SU-DHL-6 (cell line): ENCODE data around the gene SH2D5.

Experiments
- H2AFZ ChIP-seq: fragments of 200-600 bp; sonication (generic); 2 replicates; pipeline ENCODE4 v1.6.1; 2014; ENCODE audit warnings: low read depth, mild to moderate bottlenecking, moderate library complexity, mixed read lengths, antibody characterized with exemption, low read length; ENCODE audit not compliant: severe bottlenecking
- H3F3A ChIP-seq: fragments of 200-600 bp; shearing (Covaris generic); 2 replicates; pipeline ENCODE4 v1.6.0; 2016; ENCODE audit warnings: antibody characterized with exemption, mild to moderate bottlenecking; ENCODE audit not compliant: insufficient read depth
- H3K27ac ChIP-seq: fragments of 200-600 bp; sonication (generic); 2 replicates; pipeline ENCODE4 v1.5.1; 2016; ENCODE audit warnings: low read depth, mild to moderate bottlenecking, low read length, moderate library complexity, mixed read lengths
- H3K27me3 ChIP-seq: fragments of 200-600 bp; sonication (generic), shearing (Covaris generic); 2 replicates; pipeline ENCODE4 v1.6.0; 2014; ENCODE audit warnings: mild to moderate bottlenecking, low read length
- H3K36me3 ChIP-seq: fragments of 200-600 bp; sonication (generic); 2 replicates; pipeline ENCODE4 v1.6.1; 2014; ENCODE audit warnings: mild to moderate bottlenecking, low read length, mixed read lengths
- H3K4me2 ChIP-seq: fragments of 300-600, 200-600 bp; shearing (Covaris generic), sonication (generic); 2 replicates; pipeline ENCODE4 v1.6.0; 2014; ENCODE audit warnings: low read length, low read depth, mild to moderate bottlenecking; ENCODE audit not compliant: poor library complexity, severe bottlenecking
- H3K4me3 ChIP-seq: fragments of 200-600 bp; sonication (generic); 2 replicates; pipeline ENCODE4 v1.5.1; 2014; ENCODE audit warnings: antibody characterized with exemption, low read length, mild to moderate bottlenecking, mixed read lengths; ENCODE audit not compliant: insufficient read depth, poor library complexity, severe bottlenecking
- H3K79me2 ChIP-seq: fragments of 200-600 bp; sonication (generic); 2 replicates; pipeline ENCODE4 v1.6.1; 2014; ENCODE audit warnings: mild to moderate bottlenecking, low read length, moderate library complexity; ENCODE audit not compliant: insufficient read depth
- H3K9ac ChIP-seq: fragments of 200-600 bp; sonication (generic); 2 replicates; pipeline ENCODE4 v1.7.0; 2014; ENCODE audit warnings: mild to moderate bottlenecking, low read length
- H3K9me2 ChIP-seq: fragments of 200-600 bp; sonication (generic); replicated peaks from 2 replicates; pipeline ENCODE4 v1.6.1; 2014; ENCODE audit warnings: low read length; ENCODE audit not compliant: insufficient read depth
- H3K9me3 ChIP-seq: fragments of 200-600 bp; sonication (generic); 2 replicates; pipeline ENCODE4 v1.6.1; 2014; ENCODE audit warnings: low read length, mixed read lengths; ENCODE audit not compliant: insufficient read depth
- H4K20me1 ChIP-seq: fragments of 200-600 bp; sonication (generic); 2 replicates; pipeline ENCODE4 v1.6.1; 2014; ENCODE audit warnings: low read depth, mild to moderate bottlenecking, antibody characterized with exemption, low read length, moderate library complexity, mixed read lengths
- CTCF ChIP-seq: fragments of 200-600 bp; sonication (generic); IDR thresholded peaks from one replicate; pipeline ENCODE4 v1.5.1; 2017; ENCODE audit warnings: antibody characterized with exemption, mild to moderate bottlenecking, low read length, moderate library complexity; ENCODE audit not compliant: insufficient read depth, poor library complexity, severe bottlenecking
- EZH2phosphoT487 ChIP-seq: fragments of 200-600 bp; sonication (generic), shearing (Covaris generic); conservative IDR thresholded peaks from 2 replicates; pipeline ENCODE4 v1.6.1; 2018; ENCODE audit warnings: mild to moderate bottlenecking, antibody characterized with exemption, low read length, moderate library complexity, mixed read lengths

The SH2D5 gene

GRCh38 chr1:20711285-20712214 is 21.0 kb downstream of the SH2D5 start:
- H3F3A ChIP-seq, result no peaks in the 10 kb centered on the region
- no peak overlapping the region for H3K4me2 ChIP-seq
- H3K9ac ChIP-seq, result no peak overlapping the region
- H3K27me3 ChIP-seq, result no peaks in the 10 kb centered on the region
- no peaks in the 10 kb centered on the region for H3K79me2 ChIP-seq
- no peak overlapping the region for H3K27ac ChIP-seq
- no peak overlapping the region for H2AFZ ChIP-seq
- no peaks in the 10 kb centered on the region for H3K9me2 ChIP-seq
- no peaks in the 10 kb centered on the region for H4K20me1 ChIP-seq
- H3K36me3 ChIP-seq, result no peaks in the 10 kb centered on the region
- no peaks in the 10 kb centered on the region for H3K9me3 ChIP-seq
- no peak for TF ChIP-seq EZH2phosphoT487
- no peak for TF ChIP-seq CTCF
- H3K4me3 ChIP-seq, result no peak overlapping the region

GRCh38 chr1:20710469-20711284 is 21.8 kb downstream of the SH2D5 start:
- H3K9me2 ChIP-seq, result no peaks in the 10 kb centered on the region
- no peaks in the 10 kb centered on the region for H4K20me1 ChIP-seq
- H2AFZ ChIP-seq, result no peak overlapping the region
- H3K9me3 ChIP-seq, result no peaks in the 10 kb centered on the region
- no peak for TF ChIP-seq EZH2phosphoT487
- no peak for TF ChIP-seq CTCF
- no peaks in the 10 kb centered on the region for H3K79me2 ChIP-seq
- no peak overlapping the region for H3K27ac ChIP-seq
- no peaks in the 10 kb centered on the region for H3F3A ChIP-seq
- no peak overlapping the region for H3K4me3 ChIP-seq
- no peaks in the 10 kb centered on the region for H3K27me3 ChIP-seq
- no peaks in the 10 kb centered on the region for H3K36me3 ChIP-seq
- H3K4me2 ChIP-seq, result no peak overlapping the region
- no peak overlapping the region for H3K9ac ChIP-seq

GRCh38 chr1:20709868-20710267 is 22.6 kb downstream of the SH2D5 start:
- Histone ChIP-seq H3K79me2 (no peaks in the 10 kb centered on the region), H3K9me2 (no peaks in the 10 kb centered on the region), H3K4me3 (no peak overlapping the region), H3K9me3 (no peaks in the 10 kb centered on the region), H3K36me3 (no peaks in the 10 kb centered on the region), H3K27me3 (no peaks in the 10 kb centered on the region), H2AFZ (no peak overlapping the region), H3K9ac (no peak overlapping the region), H3K4me2 (no peak overlapping the region), H4K20me1 (no peaks in the 10 kb centered on the region), H3F3A (no peaks in the 10 kb centered on the region), H3K27ac (no peak overlapping the region)
- TF ChIP-seq EZH2phosphoT487 (no peak), CTCF (no peak)
